GM13976 (cell line): ENCODE data around the gene PLEK.
"Not testable (repeated sequence)": the region's sequence is repeated elsewhere in the genome, so short reads cannot be mapped to it uniquely, and the experiment has no call there.

Experiments
- DNase-seq: peaks from one replicate; pipeline ENCODE4 v3.0.0; 2012; ENCODE audit warnings: low spot score
- in situ Hi-C: fragments of 300-500 bp; cut with MboI; formaldehyde crosslinking; loops from one replicate; pipeline ENCODE4 v1.12.0; 2022; ENCODE audit warnings: low sequenced_read_pairs, mixed read lengths, inconsistent platforms; ENCODE audit not compliant: unreplicated experiment
- TF ChIP-seq, protein P1 (sequence below): IDR thresholded peaks from 2 replicates; pipeline ENCODE4 v1.5.1; 2012; ENCODE audit warnings: borderline replicate concordance, mild to moderate bottlenecking; ENCODE audit not compliant: insufficient read depth; ENCODE audit errors: extremely low read depth, missing control alignments, control extremely low read depth

Gene PLEK

GRCh38 chr2:68391869-68392268 is 26.8 kb downstream of the PLEK start:
- DNase-seq, result no peak
- in situ Hi-C loops, result no loop called here
- TF ChIP-seq, protein P1, sequence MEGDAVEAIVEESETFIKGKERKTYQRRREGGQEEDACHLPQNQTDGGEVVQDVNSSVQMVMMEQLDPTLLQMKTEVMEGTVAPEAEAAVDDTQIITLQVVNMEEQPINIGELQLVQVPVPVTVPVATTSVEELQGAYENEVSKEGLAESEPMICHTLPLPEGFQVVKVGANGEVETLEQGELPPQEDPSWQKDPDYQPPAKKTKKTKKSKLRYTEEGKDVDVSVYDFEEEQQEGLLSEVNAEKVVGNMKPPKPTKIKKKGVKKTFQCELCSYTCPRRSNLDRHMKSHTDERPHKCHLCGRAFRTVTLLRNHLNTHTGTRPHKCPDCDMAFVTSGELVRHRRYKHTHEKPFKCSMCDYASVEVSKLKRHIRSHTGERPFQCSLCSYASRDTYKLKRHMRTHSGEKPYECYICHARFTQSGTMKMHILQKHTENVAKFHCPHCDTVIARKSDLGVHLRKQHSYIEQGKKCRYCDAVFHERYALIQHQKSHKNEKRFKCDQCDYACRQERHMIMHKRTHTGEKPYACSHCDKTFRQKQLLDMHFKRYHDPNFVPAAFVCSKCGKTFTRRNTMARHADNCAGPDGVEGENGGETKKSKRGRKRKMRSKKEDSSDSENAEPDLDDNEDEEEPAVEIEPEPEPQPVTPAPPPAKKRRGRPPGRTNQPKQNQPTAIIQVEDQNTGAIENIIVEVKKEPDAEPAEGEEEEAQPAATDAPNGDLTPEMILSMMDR, result no peak

DNA sequence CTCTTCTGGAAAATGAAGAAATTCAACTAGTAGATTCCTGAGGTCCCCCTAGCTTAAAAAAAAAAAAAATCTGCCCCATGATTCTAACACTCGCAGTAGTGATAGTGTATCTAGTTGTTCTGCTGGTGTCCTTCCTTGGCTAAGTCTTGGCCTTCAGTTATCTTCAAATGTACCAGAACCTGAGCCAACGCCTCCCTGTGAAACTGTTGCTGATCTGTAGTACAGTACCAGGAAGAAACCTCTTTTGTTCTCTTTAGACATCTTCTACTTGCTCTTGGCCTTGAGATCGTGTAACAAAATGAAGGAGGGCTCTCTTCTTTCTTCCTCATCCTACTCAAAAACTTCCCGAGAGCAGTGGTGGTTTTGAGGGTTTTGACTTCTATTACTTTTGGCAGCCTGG is 31.0 kb downstream of the PLEK start:
- no peak for DNase-seq
- in situ Hi-C loops, result no loop called here
- TF ChIP-seq, protein P1, result no peak

DNA sequence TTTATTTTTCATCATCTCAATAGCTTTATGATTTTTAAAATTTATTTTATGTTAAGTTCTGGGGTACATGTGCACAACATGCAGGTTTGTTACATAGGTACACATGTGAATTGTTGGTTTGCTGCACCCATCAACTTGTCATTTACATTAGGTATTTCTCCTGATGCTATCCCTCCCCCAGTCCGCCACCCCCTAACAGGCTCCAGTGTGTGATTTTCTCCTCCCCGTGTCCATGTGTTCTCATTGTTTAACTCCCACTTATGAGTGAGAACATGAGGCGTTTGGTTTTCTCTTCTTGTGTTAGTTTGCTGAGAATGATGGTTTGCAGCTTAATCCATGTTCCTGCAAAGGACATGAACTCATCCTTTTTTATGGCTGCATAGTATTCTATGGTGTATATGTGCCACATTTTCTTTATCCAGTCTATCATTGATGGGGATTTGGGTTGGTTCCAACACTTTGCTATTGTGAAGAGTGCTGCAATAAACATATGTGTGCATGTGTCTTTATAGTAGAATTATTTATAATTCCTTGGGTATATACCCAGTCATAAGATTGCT is 32.7 kb downstream of the PLEK start:
- in situ Hi-C loops, result not testable (repeated sequence)

DNA sequence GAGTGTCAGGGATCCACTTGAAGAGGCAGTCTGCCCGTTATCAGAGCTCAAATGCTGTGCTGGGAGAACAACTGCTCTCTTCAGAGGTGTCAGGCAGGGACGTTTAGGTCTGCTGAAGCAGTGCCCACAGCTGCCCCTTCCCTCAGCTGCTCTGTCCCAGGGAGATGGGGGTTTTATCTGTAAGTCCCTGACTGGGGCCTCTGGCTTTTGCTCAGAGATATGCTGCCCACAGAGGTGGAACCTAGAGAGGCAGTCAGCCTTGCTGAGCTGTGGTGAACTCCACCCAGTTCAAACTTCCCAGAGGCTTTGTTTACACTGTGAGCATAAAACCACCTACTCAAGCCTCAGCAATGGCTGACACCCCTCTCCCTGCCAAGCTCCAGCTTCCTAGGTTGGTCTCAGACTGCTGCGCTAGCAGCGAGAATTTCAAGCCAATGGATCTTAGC is 38.1 kb downstream of the PLEK start:
- TF ChIP-seq, protein P1, result no peak
- in situ Hi-C loops, result no loop called here
- DNase-seq, result no peak

More for the DNA sequence above, 32.7 kb downstream of the PLEK start:
- DNase-seq, result not testable (repeated sequence)

DNA sequence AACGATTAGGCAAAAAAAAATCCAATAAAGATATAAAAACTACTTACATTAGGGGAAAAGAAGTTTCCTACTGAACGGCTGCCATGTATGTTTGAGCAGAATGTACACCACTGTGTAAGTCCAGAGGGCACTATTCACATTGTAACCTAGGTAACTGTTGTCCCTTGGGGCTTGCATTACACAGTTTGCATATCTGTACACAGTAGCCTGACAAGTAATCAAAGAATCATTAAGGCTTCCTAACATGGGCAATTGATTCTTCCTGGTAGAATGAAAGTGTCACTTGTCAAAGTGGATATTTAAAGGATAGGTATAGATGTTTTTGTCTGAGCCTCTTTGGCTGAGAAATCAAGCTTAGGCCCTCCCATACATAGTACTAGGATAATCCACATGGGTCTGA is 39.1 kb downstream of the PLEK start:
- DNase-seq, result no peak
- TF ChIP-seq, protein P1, result no peak
- in situ Hi-C loops, result no loop called here

- DNase-seq, result no peak
- in situ Hi-C loops, result no loop called here
- TF ChIP-seq, protein P1, result no peak
Measured at GRCh38 chr2:68404893-68405799, 40.1 kb downstream of the PLEK start.

DNA sequence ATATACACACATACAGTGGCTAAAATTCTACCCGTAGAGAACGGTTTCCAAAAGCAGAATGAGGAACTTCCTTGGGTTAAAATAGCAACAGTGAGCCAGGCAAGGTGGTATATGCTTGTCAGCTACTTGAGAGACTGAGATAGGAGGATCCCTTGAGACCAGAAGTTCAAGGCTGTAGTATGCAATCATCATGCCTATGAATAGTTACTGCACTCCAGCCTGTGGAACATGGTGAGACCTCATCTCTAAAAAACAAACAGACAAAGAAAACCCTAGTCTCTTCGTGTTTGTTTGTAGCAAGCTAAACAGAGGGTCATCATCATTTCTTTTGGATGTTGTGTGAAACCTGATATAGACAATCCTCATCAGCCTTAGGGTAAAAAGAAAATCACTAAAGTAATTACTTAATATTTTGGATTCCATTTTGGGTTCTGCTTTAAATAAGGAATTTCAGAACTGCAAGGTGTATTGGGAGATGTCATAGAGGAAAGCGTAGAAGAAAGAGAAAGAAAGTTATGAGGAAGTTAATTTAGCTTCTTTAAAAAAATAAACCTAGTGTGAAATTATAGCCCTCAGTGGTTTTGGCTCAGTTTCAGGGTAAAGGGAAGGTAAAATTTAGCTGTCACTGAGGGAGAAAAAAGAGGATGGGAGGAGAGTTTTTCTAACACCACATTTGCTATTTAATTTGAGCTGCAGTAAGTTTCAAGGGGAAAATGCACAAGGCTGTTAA is 46.5 kb downstream of the PLEK start:
- in situ Hi-C loops, result no loop called here
- TF ChIP-seq, protein P1, result no peak
- DNase-seq, result no peak
